AG10803 (cell line): ENCODE measurements around the gene CLIC1.

Experiments
- DNase-seq: peaks from one replicate; pipeline ENCODE4 v3.0.0; 2010; ENCODE audit warnings: low read depth
- H3K4me3 ChIP-seq: 2 replicates; pipeline ENCODE4 v1.5.1; 2011; ENCODE audit warnings: mild to moderate bottlenecking, low read length, control low read depth
- CTCF ChIP-seq: conservative IDR thresholded peaks from 2 replicates; pipeline ENCODE4 v1.5.1; 2011; ENCODE audit warnings: mild to moderate bottlenecking, low read length, control low read depth, inconsistent platforms

Gene CLIC1

DNA sequence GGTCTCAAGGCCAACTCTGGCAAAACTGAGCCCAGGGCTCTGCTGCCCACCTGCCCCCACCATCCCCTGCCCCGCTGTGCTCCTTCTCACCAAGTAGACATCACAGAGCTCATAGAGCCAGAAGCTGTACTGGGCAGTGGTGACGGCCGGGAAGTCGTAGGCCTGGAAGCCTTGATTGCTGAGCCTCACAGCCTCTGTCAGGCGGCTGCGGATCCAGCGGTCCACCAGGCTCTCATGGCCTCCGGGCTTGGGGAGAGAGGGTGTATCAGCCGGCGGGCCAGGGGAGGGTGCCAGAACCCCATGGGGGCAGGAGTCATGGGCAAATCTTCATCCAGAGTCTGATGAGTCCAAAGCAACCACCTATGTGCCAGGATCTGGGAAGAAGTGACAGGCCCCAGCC lies 43.6 kb upstream of the CLIC1 start:
- no peak for TF ChIP-seq CTCF
- H3K4me3 ChIP-seq = no peak overlapping the region
- no peak for DNase-seq

DNA sequence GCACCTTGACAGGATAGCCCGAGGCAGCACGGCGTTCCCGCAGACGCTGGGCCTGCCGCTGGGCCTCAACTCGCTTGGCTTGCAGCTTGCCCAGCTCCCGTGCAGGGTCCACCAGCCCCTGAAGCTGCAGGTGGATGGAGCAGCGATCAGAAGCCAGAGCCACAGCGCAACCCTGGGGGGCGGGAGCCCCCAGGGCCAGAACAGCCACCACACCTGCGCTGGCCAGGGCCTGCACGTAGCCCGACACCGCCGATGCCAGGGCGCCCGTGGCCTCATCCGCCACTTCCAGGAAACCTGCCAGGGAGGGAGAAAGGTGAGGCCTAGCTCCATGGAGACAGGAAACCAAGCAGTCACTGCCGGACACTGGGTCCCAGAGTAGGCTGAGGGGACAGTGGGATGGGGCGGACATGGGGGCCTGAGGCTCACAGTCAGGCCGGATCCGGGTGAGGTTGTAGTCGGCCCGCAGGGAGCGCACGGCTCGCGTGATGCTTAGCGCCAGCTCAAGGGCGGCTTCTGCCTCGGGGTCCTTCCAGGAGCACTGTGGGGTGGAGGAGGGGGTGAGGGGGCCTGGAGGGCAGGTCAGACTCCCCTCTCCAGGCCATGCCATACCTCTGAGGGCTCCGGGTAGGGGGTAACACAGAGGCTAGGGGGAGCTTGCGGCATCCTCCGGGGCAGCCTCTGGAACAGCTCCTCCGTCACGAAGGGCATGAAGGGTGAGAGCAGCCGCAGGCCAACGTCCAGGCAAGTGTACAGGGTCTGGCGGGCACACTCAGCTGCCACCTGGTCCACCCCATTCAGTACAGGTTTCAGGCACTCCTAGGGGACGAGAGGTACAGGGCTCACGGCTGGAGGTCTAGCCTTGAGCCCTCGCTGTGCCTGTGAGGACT lies 42.9 kb upstream of the CLIC1 start:
- DNase-seq = no peak
- no peak overlapping the region for H3K4me3 ChIP-seq
- no peak for TF ChIP-seq CTCF

DNA sequence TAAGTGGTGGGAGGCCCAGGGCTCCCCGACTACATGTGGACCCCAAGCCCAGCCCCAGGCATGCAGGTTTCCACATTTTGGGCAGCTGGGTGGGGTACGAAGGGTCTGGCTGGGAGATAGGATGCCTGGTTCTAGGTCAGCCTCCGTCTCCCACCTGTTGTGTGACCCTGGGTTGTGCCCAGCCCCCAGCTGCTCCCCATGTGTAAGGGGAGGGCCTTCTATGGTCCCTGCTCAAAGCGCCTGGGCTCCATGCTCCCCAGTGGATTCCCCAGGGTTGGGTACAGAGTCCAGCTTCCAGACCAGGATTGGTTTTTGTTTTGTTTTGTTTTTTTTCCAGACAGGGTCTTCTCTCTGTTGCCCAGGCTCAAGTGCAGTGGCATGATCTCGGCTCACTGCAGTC lies 41.9 kb upstream of the CLIC1 start:
- no peak overlapping the region for H3K4me3 ChIP-seq
- TF ChIP-seq CTCF = no peak
- no peak for DNase-seq

- no peak for DNase-seq
- H3K4me3 ChIP-seq = no peak overlapping the region
- TF ChIP-seq CTCF = no peak
Measured at GRCh38 chr6:31777667-31778050, 41.3 kb upstream of the CLIC1 start.

- TF ChIP-seq CTCF = no peak
- no peak within 1 kb of the TSS for H3K4me3 ChIP-seq
- peak; percentile 56 for DNase-seq
Measured at GRCh38 chr6:31776989-31777666, 40.8 kb upstream of the CLIC1 start, which contains the start of gene VWA7. Gene VWA7 (minus strand): TSS chr6:31777328. CDS start chr6:31776779, 549 bp downstream.

DNA sequence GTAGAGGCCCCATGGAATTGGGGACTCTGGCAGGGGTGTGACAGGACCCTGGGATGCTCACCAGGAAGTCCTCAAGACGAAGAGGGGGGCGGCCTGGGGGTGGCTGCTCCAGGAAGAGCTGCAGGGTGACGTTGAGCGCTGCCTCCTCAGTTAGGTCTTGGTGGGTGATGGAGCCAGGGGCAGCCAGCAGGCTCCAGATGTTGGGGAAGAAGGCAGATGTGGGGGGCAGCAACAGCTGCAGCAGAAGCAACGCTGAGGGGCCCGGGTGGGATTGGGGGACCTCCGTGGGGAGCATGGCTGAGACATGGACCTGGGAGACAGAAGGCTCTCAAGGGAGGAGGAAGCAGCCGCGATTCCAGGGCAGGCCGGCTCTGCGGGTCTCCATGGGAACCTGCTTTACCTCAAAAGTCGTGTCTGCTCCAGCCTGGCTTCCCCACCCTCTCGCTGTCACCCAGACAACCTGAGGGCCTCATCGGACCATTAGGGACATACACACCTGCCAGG lies 40.2 kb upstream of the CLIC1 start:
- H3K4me3 ChIP-seq = no peak overlapping the region
- no peak for DNase-seq
- no peak for TF ChIP-seq CTCF
